Activated CD8-positive, alpha-beta memory T cell treated with anti-CD3 and anti-CD28 coated beads for 4 hours (primary cell): ENCODE results near the gene NSF.
"Not testable (repeated sequence)": the region's sequence is repeated elsewhere in the genome, so short reads cannot be mapped to it uniquely, and the experiment has no call there.

ENCODE experiments used
- DNase-seq, 2 donors: peaks; one replicate each; pipeline ENCODE4 v3.0.0-alpha.2; 2020; ENCODE audit warnings: low read depth in 2 of 2

NSF gene

DNA sequence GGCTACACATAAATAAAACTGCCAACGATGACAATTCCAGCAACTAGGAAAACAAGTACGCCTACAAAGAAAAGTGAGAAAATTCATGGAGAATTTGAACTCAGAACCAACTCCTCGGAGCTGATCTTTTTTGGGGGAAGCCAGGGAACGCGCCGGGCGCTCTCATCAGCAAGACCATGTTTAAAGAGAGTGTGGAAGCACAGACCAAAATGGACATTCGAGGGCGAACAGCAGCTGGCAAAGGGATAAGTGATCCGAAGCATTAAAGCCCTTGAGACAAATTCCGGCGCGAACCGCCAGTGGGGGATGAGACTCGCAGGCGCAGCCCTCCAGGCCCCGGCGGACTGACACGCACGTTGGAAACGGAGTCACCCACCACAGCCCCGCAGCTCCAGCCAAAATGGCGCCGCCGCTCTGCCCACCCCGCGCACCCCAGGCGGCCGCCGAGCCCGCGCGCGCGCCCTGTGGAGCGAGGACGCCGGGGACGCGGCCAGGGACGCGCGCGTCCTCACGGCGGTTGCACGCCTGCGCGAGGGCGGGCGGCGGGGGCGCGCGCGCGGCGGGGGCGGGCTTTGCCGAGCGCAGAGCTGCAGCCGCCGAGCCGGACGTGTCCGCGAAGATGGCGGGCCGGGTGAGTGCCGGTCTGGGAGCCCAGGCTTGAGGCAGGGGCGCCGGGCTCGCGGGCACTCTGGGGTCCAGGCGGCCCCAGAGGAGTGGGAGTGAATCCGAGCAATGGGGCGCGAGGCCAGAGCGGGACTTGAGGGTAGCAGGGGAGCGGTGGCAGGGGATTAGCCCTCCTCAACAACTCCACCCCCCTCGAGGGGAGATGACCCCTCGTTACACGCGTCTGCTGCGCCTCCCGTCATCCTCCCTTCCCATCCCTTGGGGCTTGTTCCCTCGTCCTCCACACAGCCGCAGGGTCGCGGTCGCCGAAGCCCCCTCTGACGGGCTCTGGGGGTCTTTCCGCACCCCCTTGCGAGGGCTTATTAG lies at the start of gene NSF:
Gene NSF, plus strand, starts transcription at position 513 of the 990 bp plus-strand sequence. Its CDS starts 107 bp downstream, at position 620.
- DNase-seq, result not testable (repeated sequence)

DNA sequence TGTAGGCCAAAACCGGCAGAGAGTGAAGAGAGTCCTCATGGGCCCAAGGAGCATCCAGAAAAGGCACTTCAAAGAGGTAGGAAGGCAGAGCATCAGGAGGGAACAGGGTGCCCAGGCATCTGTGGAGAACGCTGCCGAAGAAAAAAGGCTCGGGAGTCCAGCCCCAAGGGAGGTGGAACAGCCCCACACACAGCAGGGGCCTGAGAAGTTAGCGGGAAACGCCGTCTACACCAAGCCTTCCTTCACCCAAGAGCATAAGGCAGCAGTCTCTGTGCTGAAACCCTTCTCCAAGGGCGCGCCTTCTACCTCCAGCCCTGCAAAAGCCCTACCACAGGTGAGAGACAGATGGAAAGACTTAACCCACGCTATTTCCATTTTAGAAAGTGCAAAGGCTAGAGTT lies 41.9 kb upstream of the NSF start:
- not testable (repeated sequence) for DNase-seq

GRCh38 chr17:46559155-46559554 lies 31.3 kb upstream of the NSF start:
- DNase-seq, result not testable (repeated sequence)

DNA sequence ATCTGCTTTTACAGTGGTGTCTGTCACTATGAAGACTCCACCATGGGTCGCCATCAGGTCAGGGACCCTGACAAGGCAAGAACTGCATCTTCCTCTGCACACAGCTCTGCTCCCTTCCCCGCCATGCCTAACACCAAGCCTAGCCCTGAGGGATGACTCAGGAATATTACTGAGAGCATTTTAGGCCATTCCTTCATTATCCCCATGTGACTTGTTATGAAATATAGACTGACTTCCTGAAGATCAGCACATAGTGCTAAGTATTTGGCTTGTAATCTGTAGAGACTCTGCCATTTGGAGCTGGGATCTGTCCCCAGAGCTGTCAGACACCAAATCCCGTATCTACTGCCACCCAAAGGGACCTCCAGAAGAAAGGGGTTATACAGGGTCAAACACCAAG lies 30.4 kb upstream of the NSF start:
- not testable (repeated sequence) for DNase-seq

DNA sequence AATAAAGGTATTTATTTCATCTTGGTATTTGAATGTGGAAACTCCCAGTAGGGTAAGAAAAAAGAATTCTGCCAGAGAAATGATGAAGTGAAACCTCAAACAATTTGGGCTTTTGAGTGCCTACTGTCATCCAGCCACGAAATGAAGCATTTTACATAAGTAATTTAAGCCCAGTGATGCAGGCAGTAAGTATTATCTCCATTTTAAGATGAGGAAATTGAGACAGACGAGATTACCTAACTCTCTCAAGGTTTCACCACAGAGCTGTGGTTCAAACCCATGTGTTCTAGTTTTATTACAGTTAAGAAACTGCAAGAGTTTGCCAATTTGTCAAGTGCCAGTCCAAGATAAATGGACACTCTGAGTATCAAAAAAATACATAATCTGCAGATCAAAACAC lies 24.2 kb upstream of the NSF start:
- not testable (repeated sequence) for DNase-seq

GRCh38 chr17:46566980-46567379 lies 23.5 kb upstream of the NSF start:
- DNase-seq, result not testable (repeated sequence)

DNA sequence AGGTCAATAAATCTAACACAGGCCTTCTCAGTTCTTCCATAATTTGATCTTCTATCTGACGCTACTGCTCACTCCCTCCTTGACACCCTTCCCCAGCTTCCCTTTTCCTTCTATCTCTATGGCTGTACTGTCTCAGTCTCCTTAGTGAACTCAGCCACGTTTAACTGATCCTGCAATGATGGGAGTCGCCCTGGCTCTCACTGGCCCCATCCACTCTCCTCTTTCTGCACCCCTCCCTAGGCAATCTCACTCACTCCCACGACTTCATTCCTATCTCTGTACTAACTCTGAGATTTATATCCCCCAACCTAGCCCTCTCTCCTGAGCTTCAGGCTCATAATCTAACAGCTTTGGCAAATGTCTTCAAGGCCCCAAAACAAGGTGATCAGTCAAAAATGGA lies 18.7 kb upstream of the NSF start:
- DNase-seq, result not testable (repeated sequence)

GRCh38 chr17:46579083-46580075 lies 11.1 kb upstream of the NSF start, which contains the start of gene ARL17A:
TSS of gene ARL17A (minus strand) at chr17:46579691. CDS start at chr17:46576322, 3,369 bp downstream.
- peak; percentile 34 to 63 for DNase-seq

- DNase-seq, result not testable (repeated sequence)
Observed at GRCh38 chr17:46580082-46580481, 10.4 kb upstream of the NSF start.

- DNase-seq, result not testable (repeated sequence)
Observed at GRCh38 chr17:46585444-46585843, 5.0 kb upstream of the NSF start.

DNA sequence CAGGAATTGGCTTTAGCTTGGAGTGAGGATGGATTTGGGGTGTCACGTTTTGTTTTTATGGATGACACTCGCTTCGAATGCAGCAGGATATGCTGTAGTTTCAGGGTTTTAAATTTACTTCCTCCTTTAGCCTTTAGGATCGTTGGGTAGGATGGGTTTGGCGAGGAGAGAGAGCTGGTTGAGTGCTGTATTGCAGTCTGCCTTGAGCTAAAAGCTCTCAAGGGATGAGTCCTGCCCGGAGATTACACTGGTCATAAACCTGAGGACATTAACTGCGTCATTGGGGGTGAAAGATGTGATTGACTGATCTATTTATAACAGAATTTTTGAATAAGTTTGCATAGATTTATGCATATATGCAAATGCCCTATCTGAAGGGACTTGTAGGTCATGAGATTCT lies 863 bp downstream of the NSF start:
- not testable (repeated sequence) for DNase-seq

DNA sequence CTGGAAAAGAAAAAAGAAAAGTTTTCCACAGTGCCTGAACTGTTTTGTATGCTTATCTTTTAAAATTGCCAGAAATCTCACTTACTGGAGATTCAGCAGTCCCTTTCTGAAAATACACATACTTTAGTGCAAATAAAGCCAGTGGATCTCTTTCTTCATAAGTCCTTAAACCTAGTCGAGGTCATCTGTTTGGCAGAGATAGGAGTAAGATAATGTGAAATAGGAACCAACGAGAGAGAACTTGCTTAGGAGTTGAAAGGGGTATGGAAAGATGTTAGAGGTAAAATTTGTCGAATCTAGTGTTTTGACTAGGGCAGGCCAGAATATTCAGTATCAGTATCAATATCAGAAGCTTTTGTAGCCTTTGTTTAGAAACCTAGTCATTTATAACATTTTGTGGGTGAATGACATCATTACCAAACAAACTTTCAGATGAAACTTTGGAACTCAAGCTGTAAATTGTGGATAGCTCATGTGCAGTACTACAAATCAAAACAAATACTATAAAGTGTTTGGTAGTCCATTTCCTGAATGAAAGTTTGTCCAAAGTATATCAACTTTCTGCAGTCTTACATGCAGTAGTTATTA lies 8.0 kb downstream of the NSF start:
- not testable (repeated sequence) for DNase-seq

- DNase-seq, result not testable (repeated sequence)
Observed at GRCh38 chr17:46600767-46601166, 10.3 kb downstream of the NSF start.

- DNase-seq, result not testable (repeated sequence)
Observed at GRCh38 chr17:46603125-46603524, 12.7 kb downstream of the NSF start.

- not testable (repeated sequence) for DNase-seq
Observed at GRCh38 chr17:46611304-46611703, 20.8 kb downstream of the NSF start.

GRCh38 chr17:46613876-46614275 lies 23.4 kb downstream of the NSF start:
- DNase-seq, result not testable (repeated sequence)

- DNase-seq, result not testable (repeated sequence)
Observed at GRCh38 chr17:46617121-46617520, 26.7 kb downstream of the NSF start.

- DNase-seq, result not testable (repeated sequence)
Observed at GRCh38 chr17:46618975-46619374, 28.5 kb downstream of the NSF start.

GRCh38 chr17:46623790-46624189 lies 33.3 kb downstream of the NSF start:
- not testable (repeated sequence) for DNase-seq

DNA sequence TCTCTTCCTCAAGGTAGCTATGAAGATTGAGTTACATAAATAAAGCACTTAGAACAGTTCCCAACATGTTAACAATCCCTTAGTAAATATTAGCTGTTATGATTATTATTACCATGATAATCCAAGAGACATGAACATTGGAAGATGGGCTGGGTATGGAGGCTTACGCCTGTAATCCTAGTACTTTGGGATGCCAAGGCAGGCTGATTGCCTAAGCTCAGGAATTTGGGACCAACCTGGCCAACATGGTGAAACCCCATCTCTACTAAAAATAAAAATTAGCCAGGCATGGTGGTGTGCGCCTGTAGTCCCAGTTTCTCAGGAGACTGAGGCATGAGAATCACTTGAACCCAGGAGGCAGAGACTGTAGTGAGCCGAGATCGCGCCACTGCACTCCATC lies 34.3 kb downstream of the NSF start:
- not testable (repeated sequence) for DNase-seq

DNA sequence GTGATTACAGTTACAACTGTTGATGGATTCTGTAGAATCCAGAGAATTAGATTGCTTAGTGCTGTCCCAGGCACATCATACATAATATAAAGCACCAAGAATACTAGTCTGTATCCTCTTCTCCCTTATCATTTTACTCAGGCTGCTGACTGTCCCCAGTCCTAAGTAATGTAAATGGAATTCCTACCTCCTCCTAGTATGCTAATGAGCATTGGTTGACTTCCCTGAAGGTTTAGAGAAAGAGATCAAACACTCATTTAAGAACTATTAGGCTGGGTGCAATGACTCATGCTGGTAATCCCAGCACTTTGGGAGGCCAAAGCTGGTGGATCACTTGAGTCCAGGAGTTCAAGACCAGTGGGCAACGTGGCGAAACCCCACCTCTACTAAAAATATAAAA lies 37.0 kb downstream of the NSF start:
- not testable (repeated sequence) for DNase-seq
